Lower leg skin (tissue), 4 donors: Measurements from ENCODE around the gene IDS. TPM values are rescaled to one million over a fixed set of nuclear protein-coding genes. Genes with fewer than 3 reads are reported as not detected.

Source experiments
- DNase-seq, 2 donors: peaks; one replicate each; pipeline ENCODE4 v3.0.0-alpha.2; 2019; ENCODE audit warnings: low spot score in 2 of 2
- H3K4me3 ChIP-seq: fragments of 200-600 bp; sonication (generic); 2 replicates; pipeline ENCODE4 v1.5.1; 2017; ENCODE audit warnings: mild to moderate bottlenecking, low read depth; ENCODE audit not compliant: poor library complexity, severe bottlenecking
- POLR2A ChIP-seq, 2 donors: fragments of 450-650 bp; IDR thresholded peaks; one replicate each; pipeline ENCODE4 v1.6.1; 2016 to 2017; ENCODE audit warnings: antibody characterized with exemption in 2 of 2, mild to moderate bottlenecking in 1 of 2, moderate library complexity in 1 of 2
- WGBS, 2 donors: methylation state at CpG; one replicate each; pipeline ENCODE4 v1.1.5; 2018; 5-methylcytosine and 5-hydroxymethylcytosine counted together
- intact Hi-C: fragments of 100-400 bp; cut with DNase I; formaldehyde crosslinking; loops from one replicate; pipeline ENCODE4 v1.15.0; 2023; ENCODE audit warnings: low total_unique reads
- total RNA-seq, 4 donors: library from RNA; depleted of rRNA; stranded (reverse); fragments of >200 nt; gene quantifications; one replicate each; pipeline ENCODE4 v1.1.0, GENCODE V29; 2016
- TF ChIP-seq, protein P1 (sequence below), 3 donors: fragments of 450-650 bp; IDR thresholded peaks; one replicate each; pipeline ENCODE4 v1.5.1; 2016; ENCODE audit warnings: antibody characterized with exemption in 3 of 3, mild to moderate bottlenecking in 3 of 3, moderate library complexity in 2 of 3

IDS gene
- total RNA-seq, 4 donors from 2014 or later = 57.2 to 79.5 (median 70.7) TPM

DNA sequence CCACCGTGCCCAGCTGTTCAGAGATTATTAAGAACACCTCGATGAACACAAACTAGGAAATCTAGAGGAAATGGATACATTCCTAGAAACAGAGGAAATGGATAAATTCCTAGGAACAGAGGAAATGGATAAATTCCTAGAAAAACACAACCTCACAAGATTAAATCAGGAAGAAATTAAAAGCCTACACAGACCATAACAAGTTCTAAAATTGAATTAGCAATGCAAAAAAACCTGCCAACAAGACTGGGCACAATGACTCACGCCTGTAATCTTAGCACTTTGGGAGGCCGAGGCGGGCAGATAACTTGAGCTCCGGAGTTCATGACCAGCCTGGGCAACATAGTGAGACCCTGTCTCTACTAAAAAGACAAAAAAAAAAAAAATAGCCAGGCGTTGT lies 13.1 kb upstream of the IDS start:
- DNase-seq = no peak
- TF ChIP-seq, protein P1, sequence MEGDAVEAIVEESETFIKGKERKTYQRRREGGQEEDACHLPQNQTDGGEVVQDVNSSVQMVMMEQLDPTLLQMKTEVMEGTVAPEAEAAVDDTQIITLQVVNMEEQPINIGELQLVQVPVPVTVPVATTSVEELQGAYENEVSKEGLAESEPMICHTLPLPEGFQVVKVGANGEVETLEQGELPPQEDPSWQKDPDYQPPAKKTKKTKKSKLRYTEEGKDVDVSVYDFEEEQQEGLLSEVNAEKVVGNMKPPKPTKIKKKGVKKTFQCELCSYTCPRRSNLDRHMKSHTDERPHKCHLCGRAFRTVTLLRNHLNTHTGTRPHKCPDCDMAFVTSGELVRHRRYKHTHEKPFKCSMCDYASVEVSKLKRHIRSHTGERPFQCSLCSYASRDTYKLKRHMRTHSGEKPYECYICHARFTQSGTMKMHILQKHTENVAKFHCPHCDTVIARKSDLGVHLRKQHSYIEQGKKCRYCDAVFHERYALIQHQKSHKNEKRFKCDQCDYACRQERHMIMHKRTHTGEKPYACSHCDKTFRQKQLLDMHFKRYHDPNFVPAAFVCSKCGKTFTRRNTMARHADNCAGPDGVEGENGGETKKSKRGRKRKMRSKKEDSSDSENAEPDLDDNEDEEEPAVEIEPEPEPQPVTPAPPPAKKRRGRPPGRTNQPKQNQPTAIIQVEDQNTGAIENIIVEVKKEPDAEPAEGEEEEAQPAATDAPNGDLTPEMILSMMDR (IDR thresholded peaks at IDR 0.05) = no peak
- no peak for TF ChIP-seq POLR2A (IDR thresholded peaks at IDR 0.05)
- H3K4me3 ChIP-seq = no peak overlapping the region
- 67 to 73% methylated on average over 7 of the region's 7 CpGs for WGBS, 2 donors
- intact Hi-C loops = no loop called here

DNA sequence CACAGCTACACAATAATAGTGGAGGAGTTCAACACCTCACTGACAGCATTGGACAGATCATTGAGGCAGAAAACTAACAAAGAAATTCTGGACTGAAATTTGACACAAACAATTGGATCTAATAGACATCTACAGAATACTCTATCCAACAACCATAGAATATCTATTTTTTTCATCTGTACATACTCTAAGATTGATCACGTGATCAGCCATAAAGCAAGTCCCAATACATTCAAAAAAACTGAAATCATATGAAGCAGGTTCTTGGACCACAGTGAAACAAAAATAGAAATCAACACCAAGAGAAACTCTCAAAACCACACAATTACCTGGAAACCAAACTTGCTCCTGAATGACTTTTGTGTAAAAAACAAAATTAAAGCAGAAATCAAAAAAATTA lies 12.2 kb upstream of the IDS start:
- TF ChIP-seq, protein P1 (IDR thresholded peaks at IDR 0.05) = no peak
- TF ChIP-seq POLR2A (IDR thresholded peaks at IDR 0.05) = no peak
- intact Hi-C loops = no loop called here
- no peak overlapping the region for H3K4me3 ChIP-seq
- no peak for DNase-seq
- 72 to 100% methylated on average over 1 of the region's 1 CpG for WGBS, 2 donors

DNA sequence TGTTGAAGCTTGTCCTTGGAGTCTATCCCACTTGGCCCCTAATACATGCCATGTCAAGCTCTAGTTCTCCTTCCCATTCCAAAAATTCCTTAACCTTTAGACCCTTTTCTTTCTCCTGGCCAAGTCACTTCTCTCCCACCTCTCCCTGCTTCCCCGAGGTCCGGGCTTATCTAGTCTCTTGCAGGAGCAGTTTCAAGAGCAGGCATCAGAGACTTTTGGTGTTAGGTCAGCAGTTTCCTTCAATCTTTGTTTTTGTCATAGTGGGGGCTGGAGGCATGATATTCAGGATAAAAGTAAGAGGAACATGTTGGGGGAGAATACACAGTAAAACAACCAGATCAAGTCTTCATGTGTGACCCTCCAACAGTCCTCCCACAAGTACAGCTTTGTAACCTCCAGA lies 11.5 kb upstream of the IDS start:
- peak in 1 of 2 donors; percentile 42 for DNase-seq
- no peak for TF ChIP-seq POLR2A (IDR thresholded peaks at IDR 0.05)
- TF ChIP-seq, protein P1 (IDR thresholded peaks at IDR 0.05) = no peak
- intact Hi-C loops = no loop called here
- H3K4me3 ChIP-seq = no peak overlapping the region
- 64 to 81% methylated on average over 2 of the region's 2 CpGs for WGBS, 2 donors

DNA sequence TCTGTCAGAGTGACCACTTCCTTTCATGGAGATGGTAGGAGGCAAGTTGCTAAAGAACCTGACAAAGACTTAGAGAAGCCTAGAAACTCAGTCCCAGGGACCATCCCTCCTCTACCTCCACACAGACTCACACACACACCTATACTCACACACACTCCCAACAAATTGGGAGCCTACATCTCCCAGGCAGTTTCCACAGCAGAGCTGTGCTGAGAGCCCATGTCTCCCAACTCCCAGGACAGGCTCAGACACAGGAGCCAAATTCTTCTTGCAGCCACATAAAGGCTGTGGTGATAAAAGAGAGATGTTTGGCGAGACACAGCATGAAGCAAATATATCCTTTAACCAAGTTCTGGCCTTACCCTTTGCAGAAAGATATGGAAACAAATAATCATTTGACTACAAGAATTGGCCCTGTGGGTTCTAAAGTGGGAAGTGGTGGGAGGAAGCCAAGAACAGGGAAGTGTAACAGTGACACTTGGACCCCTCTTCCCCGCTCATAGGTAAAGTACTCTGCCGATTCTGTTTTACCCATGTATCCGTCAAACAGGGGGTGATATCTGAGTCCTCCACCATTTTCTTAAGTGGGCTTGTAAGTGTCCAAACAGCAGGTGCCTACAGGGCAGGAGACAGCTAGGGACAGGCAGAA lies 11.0 kb upstream of the IDS start:
- intact Hi-C loops = no loop called here

DNA sequence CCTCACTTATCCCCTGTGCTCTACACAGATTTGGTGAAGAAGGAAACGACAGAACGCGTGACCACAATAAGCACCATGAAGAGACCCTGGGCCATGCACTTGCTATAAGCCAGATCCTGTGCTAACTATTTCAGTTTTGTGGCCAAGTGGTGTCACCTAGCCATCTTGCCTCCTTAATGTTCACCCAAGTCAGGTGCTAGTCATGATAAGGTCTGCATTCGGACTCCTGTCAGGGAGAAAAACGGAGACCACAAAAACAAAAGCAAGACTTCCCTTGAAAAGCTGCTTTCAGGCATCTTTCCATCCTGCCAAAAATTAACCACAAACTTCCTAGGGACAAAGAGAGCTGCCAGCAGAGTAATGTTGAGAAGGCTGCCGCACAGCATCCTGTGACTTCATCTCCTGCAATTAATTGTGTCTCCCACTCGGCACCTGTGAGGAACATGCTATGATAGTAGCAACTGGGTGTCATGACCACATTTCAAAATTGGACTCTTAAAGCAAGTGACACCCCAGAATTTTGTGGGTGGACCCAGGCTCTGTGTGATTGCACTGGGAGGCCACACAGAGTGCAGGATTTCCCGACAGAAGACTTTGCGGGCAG lies 8.8 kb upstream of the IDS start:
- H3K4me3 ChIP-seq = no peak overlapping the region
- 63 to 71% methylated on average over 9 of the region's 9 CpGs for WGBS, 2 donors
- intact Hi-C loops = no loop called here
- TF ChIP-seq POLR2A (IDR thresholded peaks at IDR 0.05) = no peak
- TF ChIP-seq, protein P1 (IDR thresholded peaks at IDR 0.05) = no peak
- peak in 1 of 2 donors; percentile 54 for DNase-seq

More for the DNA sequence above, 11.0 kb upstream of the IDS start:
- H3K4me3 ChIP-seq = no peak overlapping the region
- 56 to 69% methylated on average over 4 of the region's 4 CpGs for WGBS, 2 donors
- TF ChIP-seq, protein P1 (IDR thresholded peaks at IDR 0.05) = no peak
- TF ChIP-seq POLR2A (IDR thresholded peaks at IDR 0.05) = no peak
- peak in 1 of 2 donors; percentile 21 for DNase-seq
